ENCODE results near the gene PPP1R15A. TPM values are rescaled to one million over a fixed set of nuclear protein-coding genes. Genes with fewer than 3 reads are reported as not detected.
A peak's percentile ranks its signal among the peaks of the same experiment; 100 is the strongest.
"Not testable (repeated sequence)": the region's sequence is repeated elsewhere in the genome, so short reads cannot be mapped to it uniquely, and the experiment has no call there.

PPP1R15A gene
- polyA plus RNA-seq, 1 donor from 2014 or later: 558 TPM

DNA sequence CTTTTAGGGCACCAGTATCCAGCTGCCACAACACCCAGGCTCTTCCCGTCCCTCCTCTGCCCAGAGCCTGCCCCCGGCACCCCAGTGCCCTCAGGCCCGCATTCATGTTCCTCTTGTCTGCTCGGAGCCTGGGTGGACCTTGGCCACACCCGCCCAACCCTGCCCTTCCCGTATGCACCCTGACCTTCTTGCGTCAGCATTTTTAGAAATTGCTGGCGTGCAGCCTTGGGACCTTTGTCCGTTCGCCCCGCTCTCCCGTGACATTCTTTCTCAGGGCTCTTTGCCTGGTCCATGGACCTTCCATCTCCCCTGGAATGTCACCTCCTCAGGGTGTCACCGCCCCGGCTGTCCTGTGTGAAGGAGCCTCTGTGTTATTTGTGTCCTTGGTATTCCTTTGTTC is 35.5 kb downstream of the PPP1R15A start:
- peak overlapping the region in 1 of 4 donors; percentile 54 for H3K4me3 Mint-ChIP-seq
- H3K9me3 Mint-ChIP-seq: no peaks in the 10 kb centered on the region
- peak overlapping the region in 1 of 3 donors; percentile 63 for H3K27ac Mint-ChIP-seq
- peaks cover 9% of the 10 kb centered on the region for H3K36me3 Mint-ChIP-seq
- no peaks in the 10 kb centered on the region for H3K27me3 Mint-ChIP-seq
- peaks cover 0 to 2% (median 0%) of the 10 kb centered on the region in 3 donors for H3K4me1 Mint-ChIP-seq

DNA sequence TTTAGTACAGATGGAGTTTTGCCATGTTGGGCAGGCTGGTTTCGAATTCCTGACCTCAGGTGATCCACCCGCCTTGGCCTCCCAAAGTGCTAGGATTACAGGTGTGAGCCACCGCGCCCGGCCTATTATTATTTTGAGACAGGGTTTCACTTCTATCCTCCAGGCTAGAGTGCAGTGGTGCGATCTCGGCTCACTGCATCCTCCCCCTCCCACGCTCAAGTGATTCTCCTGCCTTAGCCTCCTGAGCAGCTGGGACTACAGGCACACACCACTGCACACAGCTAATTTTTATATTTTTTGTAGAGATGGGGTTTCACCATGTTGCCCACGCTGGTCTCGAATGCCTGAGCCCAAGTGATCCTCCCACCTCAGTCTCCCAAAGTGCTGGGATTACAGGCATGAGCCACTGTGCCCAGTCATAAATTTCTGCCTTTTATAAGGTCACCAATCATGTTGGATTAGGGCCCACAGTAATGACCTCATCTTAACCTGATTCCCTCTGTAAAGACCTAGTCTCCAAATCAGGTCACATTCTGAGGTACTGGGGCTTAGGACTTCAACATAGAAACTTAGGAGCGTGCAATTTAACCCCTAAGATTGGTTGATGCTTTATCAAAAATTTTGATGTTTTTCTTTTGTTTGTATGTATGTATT is 37.3 kb downstream of the PPP1R15A start:
- H3K27me3 Mint-ChIP-seq, H3K27ac Mint-ChIP-seq, H3K4me3 Mint-ChIP-seq, H3K9me3 Mint-ChIP-seq, H3K4me1 Mint-ChIP-seq: not testable (repeated sequence)
- peaks cover 15% of the 10 kb centered on the region for H3K36me3 Mint-ChIP-seq

DNA sequence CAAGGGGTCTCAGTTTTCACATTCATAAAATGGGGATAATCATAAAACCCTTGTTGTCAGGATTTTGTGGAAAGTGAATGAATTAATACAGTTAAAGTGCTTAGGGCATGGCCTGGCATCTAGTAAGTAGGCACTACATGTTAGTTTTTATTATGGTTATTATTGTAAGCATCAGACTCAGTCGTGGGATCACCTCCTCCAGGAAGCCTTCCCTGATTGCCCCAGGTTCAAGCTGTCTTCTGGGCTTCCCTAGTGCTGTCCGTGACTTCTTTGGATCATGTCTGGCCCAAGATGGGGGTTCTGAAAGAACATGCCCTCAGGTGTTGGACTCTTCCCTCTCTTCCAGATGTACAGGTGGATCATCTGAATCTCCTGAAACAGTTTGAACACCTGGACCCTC is 38.6 kb downstream of the PPP1R15A start:
- Mint-ChIP-seq H3K27me3 (no peaks in the 10 kb centered on the region), H3K27ac (no peak overlapping the region), H3K4me1 (no peaks in the 10 kb centered on the region), H3K4me3 (no peak overlapping the region), H3K9me3 (no peaks in the 10 kb centered on the region), H3K36me3 (peaks cover 15% of the 10 kb centered on the region)

DNA sequence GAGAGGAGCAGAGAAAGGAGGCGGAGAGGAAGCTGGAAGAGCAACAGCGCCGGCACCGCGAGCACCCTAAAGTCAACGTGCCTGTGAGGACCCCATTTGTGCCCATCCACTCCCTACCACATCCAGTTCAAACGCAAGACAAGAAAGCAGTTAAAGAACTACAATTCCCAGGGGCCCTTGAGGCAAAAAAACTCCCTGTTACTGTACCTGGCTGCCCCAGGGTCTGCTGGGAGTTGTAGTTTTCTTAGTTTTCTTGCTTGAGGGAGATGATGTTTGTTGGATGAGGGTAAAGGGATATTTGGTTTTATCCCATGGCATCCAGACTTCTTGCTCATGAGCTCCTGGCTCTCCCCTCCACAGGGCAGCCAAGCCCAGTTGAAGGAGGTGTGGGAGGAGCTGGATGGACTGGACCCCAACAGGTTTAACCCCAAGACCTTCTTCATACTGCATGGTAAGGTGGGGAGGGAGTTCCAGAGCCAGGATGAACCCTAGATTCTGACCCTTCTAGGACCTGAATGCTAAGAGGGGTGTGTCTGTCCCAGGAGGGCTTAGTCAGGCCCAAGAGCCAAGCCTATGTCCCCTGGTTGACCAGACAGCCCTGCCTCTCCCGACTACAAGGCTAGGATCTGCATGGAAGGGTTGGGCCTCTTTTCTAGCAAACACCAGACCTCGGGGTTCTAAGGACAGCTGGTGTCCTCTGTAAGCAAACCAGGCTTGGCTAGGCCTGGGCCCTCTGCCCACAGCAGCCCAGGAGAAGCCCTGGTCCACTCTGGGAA is 41.1 kb downstream of the PPP1R15A start:
- H3K4me3 Mint-ChIP-seq: peak overlapping the region in 1 of 4 donors; percentile 49
- peaks cover 9% of the 10 kb centered on the region for H3K36me3 Mint-ChIP-seq
- H3K27me3 Mint-ChIP-seq: no peaks in the 10 kb centered on the region

DNA sequence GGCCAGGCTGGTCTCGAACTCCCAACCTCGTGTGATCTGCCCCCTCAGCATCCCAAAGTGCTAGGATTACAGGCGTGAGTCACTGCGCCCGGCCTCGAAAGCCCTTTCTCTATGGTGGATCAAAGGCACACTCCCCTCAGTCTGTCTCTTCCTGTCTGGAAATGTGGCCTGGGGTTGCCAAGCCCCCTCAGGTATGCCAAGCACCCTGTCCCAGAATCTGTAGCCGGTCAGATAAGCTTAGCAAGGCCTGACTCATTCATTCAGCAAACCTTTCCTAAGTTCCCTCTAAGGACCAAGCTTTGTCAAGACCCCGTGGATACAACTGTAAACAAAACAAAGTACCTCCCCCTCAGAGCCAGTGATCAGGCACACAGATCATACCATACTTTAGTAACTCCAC is 42.0 kb downstream of the PPP1R15A start:
- Mint-ChIP-seq H3K27me3 (no peaks in the 10 kb centered on the region), H3K9me3 (no peaks in the 10 kb centered on the region), H3K36me3 (peaks cover 11% of the 10 kb centered on the region), H3K4me1 (peaks cover 0 to 6% (median 4%) of the 10 kb centered on the region in 3 donors), H3K4me3 (no peak overlapping the region), H3K27ac (no peak overlapping the region)

More for the DNA sequence above, 41.1 kb downstream of the PPP1R15A start:
- no peak overlapping the region for H3K27ac Mint-ChIP-seq
- no peaks in the 10 kb centered on the region for H3K9me3 Mint-ChIP-seq
- peaks cover 0 to 6% (median 4%) of the 10 kb centered on the region in 3 donors for H3K4me1 Mint-ChIP-seq

DNA sequence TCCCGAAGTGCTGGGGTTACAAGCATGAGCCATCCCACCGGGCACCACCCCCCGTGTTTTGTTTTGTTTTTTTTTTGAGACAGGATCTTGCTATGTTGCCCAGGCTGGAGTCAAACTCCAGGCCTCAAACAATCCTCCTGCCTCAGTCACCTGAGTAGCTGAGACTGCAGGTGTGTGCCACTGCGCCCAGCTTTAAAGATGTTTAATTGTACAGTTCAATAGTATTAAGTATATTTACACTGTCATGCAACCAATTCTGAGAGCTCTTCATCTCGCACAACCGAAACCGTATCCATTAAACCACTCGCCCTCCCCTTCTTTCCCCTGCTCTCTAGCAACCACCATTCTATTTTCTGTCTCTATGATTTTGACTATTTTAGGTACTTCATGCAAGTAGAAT is 43.5 kb downstream of the PPP1R15A start:
- Mint-ChIP-seq H3K27ac (no peak overlapping the region), H3K36me3 (peaks cover 11% of the 10 kb centered on the region), H3K9me3 (no peaks in the 10 kb centered on the region), H3K4me1 (peaks cover 0 to 6% (median 4%) of the 10 kb centered on the region in 3 donors), H3K4me3 (no peak overlapping the region), H3K27me3 (no peaks in the 10 kb centered on the region)

DNA sequence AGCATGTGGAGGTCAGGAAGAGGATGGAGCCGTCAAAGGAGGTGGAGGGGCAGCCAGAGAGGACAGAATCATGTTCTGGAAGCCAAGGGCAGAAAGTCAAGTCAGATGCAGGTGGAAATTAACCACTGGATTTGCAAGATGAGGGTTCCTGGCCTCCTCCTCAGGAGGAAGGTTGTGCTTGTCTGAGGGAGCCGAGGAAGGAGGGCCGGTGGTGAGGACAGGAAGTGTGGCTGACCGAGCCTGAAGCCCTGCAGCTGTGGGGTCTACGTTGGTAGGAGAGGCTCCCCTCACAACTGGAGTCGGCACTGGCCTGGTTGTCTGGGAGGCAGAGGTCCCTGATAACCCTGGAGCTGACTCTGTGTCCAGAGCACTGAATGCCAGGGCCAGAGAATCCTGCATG is 45.9 kb downstream of the PPP1R15A start:
- no peaks in the 10 kb centered on the region for H3K27me3 Mint-ChIP-seq
- H3K36me3 Mint-ChIP-seq: peaks cover 4% of the 10 kb centered on the region

DNA sequence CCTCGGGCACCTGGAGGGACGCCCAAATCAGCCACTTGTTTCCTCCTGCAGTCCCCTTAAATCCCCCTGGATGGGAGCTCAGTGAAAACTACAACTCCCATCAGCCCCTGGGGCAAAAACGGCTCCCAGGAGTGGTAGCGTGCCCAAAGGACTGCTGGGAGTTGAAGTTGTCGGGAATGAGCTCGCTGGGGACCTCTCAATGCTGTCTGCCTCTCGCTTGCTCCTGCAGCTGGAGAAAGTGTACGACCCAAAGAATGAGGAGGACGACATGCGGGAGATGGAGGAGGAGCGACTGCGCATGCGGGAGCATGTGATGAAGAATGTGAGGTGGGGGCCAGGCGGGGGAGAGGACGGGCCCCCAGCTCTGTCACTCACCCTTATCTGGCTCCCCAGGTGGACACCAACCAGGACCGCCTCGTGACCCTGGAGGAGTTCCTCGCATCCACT is 46.6 kb downstream of the PPP1R15A start:
- Mint-ChIP-seq H3K4me1 (peaks cover 0 to 6% (median 6%) of the 10 kb centered on the region in 3 donors), H3K36me3 (peaks cover 5% of the 10 kb centered on the region), H3K27me3 (no peaks in the 10 kb centered on the region), H3K4me3 (no peak overlapping the region), H3K9me3 (no peaks in the 10 kb centered on the region), H3K27ac (peak overlapping the region in 1 of 3 donors; percentile 62)

More for the DNA sequence above, 45.9 kb downstream of the PPP1R15A start:
- peaks cover 0 to 6% (median 5%) of the 10 kb centered on the region in 3 donors for H3K4me1 Mint-ChIP-seq
- H3K4me3 Mint-ChIP-seq: no peak overlapping the region
- H3K27ac Mint-ChIP-seq: peak overlapping the region in 2 of 3 donors; percentile 50 to 63
- no peaks in the 10 kb centered on the region for H3K9me3 Mint-ChIP-seq

DNA sequence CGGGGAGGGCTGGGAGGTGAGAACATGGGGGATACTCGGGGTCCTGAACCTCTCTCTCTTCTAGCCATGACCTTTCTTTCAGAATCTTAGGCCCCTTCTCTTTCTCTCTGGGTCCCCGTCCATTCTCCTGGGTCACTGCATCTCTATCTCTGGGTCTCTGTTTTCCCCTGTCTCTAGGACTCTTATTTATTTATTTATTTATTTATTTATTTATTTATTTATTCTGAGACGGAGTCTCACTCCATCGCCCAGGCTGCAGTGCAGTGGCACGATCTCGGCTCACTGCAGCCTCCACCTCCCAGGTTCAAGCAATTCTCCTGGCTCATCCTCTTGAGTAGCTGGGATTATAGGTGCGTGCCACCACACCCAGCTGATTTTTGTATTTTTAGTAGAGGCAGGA is 47.0 kb downstream of the PPP1R15A start:
- not testable (repeated sequence) for H3K36me3 Mint-ChIP-seq, H3K9me3 Mint-ChIP-seq, H3K4me1 Mint-ChIP-seq, H3K27me3 Mint-ChIP-seq, H3K4me3 Mint-ChIP-seq
- peak overlapping the region in 1 of 3 donors; percentile 62 for H3K27ac Mint-ChIP-seq

DNA sequence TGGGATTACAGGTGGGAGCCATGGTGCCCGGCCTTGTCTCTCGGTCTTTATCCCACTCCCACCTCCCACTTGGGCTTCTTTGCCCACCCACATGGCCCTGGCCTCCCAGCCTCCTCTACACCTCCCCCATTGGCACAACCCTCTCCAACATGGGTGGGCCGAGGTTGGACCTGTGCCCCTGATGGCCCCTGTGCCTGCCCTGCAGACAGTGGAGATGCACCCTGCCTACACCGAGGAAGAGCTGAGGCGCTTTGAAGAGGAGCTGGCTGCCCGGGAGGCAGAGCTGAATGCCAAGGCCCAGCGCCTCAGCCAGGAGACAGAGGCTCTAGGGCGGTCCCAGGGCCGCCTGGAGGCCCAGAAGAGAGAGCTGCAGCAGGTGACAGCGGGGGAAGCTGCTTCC is 48.7 kb downstream of the PPP1R15A start:
- no peak overlapping the region for H3K27ac Mint-ChIP-seq
- no peaks in the 10 kb centered on the region for H3K27me3 Mint-ChIP-seq
- H3K4me3 Mint-ChIP-seq: no peak overlapping the region
- H3K36me3 Mint-ChIP-seq: peaks cover 5% of the 10 kb centered on the region
- no peaks in the 10 kb centered on the region for H3K9me3 Mint-ChIP-seq
- peaks cover 0 to 6% (median 6%) of the 10 kb centered on the region in 3 donors for H3K4me1 Mint-ChIP-seq

DNA sequence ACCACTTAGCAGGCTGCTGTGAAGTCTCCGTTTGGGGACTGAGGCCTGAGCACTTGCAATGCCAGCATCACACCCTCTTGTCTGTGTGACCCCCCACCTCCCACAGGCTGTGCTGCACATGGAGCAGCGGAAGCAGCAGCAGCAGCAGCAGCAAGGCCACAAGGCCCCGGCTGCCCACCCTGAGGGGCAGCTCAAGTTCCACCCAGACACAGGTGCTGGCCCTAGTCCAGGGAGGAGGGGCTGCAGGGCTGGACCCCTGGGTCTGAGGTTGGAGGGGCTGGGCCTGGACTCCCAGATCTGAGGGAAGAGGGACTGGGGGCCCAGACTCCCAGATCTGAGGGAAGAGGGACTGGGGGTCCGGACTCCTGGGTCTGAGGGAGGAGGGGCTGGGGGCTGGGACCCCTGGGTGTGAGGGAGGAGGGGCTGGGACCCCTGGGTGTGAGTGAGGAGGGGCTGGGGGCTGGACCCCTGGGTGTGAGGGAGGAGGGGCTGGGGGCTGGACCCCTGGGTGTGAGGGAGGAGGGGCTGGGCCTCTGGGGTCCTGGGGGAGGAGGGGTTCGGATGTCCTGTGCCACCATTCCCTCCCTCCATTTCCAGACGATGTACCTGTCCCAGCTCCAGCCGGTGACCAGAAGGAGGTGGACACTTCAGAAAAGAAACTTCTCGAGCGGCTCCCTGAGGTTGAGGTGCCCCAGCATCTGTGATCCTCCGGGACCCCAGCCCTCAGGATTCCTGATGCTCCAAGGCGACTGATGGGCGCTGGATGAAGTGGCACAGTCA is 49.7 kb downstream of the PPP1R15A start:
- Mint-ChIP-seq H3K27ac (no peak overlapping the region), H3K36me3 (peaks cover 5% of the 10 kb centered on the region), H3K4me3 (no peak overlapping the region), H3K4me1 (peaks cover 0 to 6% (median 6%) of the 10 kb centered on the region in 3 donors), H3K27me3 (no peaks in the 10 kb centered on the region), H3K9me3 (no peaks in the 10 kb centered on the region)

DNA sequence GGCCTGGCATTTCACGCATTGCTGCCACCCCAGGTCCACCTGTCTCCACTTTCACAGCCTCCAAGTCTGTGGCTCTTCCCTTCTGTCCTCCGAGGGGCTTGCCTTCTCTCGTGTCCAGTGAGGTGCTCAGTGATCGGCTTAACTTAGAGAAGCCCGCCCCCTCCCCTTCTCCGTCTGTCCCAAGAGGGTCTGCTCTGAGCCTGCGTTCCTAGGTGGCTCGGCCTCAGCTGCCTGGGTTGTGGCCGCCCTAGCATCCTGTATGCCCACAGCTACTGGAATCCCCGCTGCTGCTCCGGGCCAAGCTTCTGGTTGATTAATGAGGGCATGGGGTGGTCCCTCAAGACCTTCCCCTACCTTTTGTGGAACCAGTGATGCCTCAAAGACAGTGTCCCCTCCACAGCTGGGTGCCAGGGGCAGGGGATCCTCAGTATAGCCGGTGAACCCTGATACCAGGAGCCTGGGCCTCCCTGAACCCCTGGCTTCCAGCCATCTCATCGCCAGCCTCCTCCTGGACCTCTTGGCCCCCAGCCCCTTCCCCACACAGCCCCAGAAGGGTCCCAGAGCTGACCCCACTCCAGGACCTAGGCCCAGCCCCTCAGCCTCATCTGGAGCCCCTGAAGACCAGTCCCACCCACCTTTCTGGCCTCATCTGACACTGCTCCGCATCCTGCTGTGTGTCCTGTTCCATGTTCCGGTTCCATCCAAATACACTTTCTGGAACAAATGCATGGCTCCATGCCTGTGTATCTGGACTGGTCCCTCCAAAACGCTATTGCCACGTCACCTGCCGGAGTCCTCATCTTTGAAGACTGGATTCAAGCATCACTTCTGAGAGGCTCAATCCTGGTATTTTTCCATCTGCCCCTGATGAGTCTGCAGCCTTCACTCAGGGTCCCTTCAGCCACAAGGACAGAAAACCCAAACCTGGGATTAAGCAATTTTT is 50.6 kb downstream of the PPP1R15A start:
- H3K4me3 Mint-ChIP-seq: peak overlapping the region in 1 of 4 donors; percentile 41
- H3K9me3 Mint-ChIP-seq: no peaks in the 10 kb centered on the region
- no peaks in the 10 kb centered on the region for H3K27me3 Mint-ChIP-seq
- peaks cover 0 to 5% (median 4%) of the 10 kb centered on the region in 3 donors for H3K4me1 Mint-ChIP-seq
- peaks cover 5% of the 10 kb centered on the region for H3K36me3 Mint-ChIP-seq
- H3K27ac Mint-ChIP-seq: no peak overlapping the region

DNA sequence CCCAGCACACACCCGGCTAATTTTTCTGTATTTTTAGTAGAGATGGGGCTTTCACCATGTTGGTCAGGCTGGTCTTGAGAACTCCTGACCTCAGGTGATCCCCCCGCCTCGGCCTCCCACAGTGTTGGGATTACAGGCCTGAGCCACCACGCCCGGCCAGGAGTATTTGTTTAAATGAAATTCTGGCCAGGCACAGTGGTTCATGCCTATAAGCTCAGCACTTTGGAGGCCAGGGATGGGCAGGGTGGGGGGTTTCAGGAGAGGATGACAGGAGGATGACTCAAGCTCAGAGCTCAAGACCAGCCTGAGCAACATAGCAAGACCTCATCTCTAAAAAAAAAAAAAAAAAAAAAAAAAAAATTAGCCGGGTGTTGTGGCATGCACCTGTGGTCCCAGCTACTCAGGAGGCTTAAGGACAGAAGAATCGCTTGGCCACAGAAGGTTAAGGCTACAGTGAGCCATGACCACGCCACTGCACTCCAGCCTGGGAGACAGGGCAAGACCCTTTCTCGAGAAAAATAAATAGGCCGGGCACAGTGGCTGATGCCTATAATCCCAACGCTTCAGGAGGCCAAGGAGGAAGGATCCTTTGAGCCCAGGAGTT is 53.1 kb downstream of the PPP1R15A start:
- Mint-ChIP-seq H3K27ac (no peak overlapping the region), H3K4me1 (peaks cover 0 to 1% (median 0%) of the 10 kb centered on the region in 3 donors)

More for the DNA sequence above, 53.1 kb downstream of the PPP1R15A start:
- no peaks in the 10 kb centered on the region for H3K9me3 Mint-ChIP-seq
- H3K36me3 Mint-ChIP-seq: peaks cover 3% of the 10 kb centered on the region
- H3K4me3 Mint-ChIP-seq: no peak overlapping the region
- H3K27me3 Mint-ChIP-seq: no peaks in the 10 kb centered on the region

Data from IgD-negative memory B cell (primary cell).